Measurements from ENCODE around the gene AUP1. TPM values are rescaled to one million over a fixed set of nuclear protein-coding genes. Genes with fewer than 3 reads are reported as not detected.

The AUP1 gene
- total and polyA plus RNA-seq, 9 of the 15 experiments (the other 6 are each of a cell fraction or from before 2014, with no cell fraction given) = 70.7 to 245 (median 165) TPM

DNA sequence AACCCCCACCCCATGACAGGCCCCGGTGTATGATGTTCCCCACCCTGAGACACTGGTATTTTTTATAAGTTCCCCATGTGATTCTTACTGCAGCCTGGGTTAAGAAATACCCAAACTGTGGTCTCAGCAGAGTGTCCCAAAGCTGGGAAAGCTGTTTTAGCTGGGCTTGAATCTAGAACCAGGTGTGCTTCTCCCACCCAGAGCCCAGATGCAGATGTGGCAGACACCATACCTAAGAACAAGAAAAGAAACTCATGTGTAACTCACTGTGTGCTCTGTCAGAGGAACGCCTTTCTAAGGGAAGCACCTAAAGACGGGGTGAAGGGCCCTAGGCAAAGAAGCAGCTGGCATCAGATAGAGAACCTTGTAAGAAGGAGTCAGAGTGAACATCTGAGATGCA, 48.9 kb upstream of the AUP1 start:
- ChIA-PET POLR2A (interaction anchor here (0.9 kb wide), 1 partner anchor 12 kb away, joined by 3 read pairs; no protein-coding TSS in a partner anchor), CTCF (ENCODE audit: low intra/inter-chr PET ratio) (no interaction called here)
- intact Hi-C loops (cut with micrococcal nuclease) (no loop called here), in situ Hi-C loops (cut with MboI) (no loop called here)
- no peak for DNase-seq (ENCODE audit: extremely low read depth in 1 of 4, low spot score in 3 of 4)
- no peaks in the 10 kb centered on the region for H4K20me1 ChIP-seq (replicated peaks; ENCODE audit: control insufficient read depth, insufficient read depth, low read length)
- H3K4me2 ChIP-seq (ENCODE audit: insufficient read depth, low read length) = no peak overlapping the region
- peaks cover 0 to 42% of the 10 kb centered on the region in 2 experiments; a peak in 4 of 5 replicates for H3K4me1 ChIP-seq (replicated peaks in 1 of 2; ENCODE audit: control insufficient read depth in 2 of 2, insufficient read depth in 2 of 2, low read length in 2 of 2)
- WGBS (ENCODE audit: insufficient coverage, low coverage, missing lambda C conversion rate) = 79% methylated on average over 3 of the region's 3 CpGs
- TF ChIP-seq, protein P1, sequence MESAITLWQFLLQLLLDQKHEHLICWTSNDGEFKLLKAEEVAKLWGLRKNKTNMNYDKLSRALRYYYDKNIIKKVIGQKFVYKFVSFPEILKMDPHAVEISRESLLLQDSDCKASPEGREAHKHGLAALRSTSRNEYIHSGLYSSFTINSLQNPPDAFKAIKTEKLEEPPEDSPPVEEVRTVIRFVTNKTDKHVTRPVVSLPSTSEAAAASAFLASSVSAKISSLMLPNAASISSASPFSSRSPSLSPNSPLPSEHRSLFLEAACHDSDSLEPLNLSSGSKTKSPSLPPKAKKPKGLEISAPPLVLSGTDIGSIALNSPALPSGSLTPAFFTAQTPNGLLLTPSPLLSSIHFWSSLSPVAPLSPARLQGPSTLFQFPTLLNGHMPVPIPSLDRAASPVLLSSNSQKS (CRISPR knock-in tag; IDR thresholded peaks at IDR 0.05) = no peak
- TF ChIP-seq ZNF584 (CRISPR knock-in tag; IDR thresholded peaks at IDR 0.05; ENCODE audit: low read depth) (no peak), KAT8 (IDR thresholded peaks at IDR 0.05; ENCODE audit: low read depth) (no peak), ZBED1 (IDR thresholded peaks at IDR 0.05) (no peak), SPI1 (IDR thresholded peaks at IDR 0.05; ENCODE audit: borderline replicate concordance, low read depth, low read length) (no peak), ZNF347 (CRISPR knock-in tag; IDR thresholded peaks at IDR 0.05; ENCODE audit: low read depth) (no peak), DMBX1 (CRISPR knock-in tag; IDR thresholded peaks at IDR 0.05; ENCODE audit: borderline replicate concordance) (no peak), POLR2B (IDR thresholded peaks at IDR 0.05; ENCODE audit: low read depth, partially characterized antibody) (no peak), CSDE1 (IDR thresholded peaks at IDR 0.05) (no peak), CEBPB (tag; IDR thresholded peaks at IDR 0.05) (no peak), HIVEP1 (CRISPR knock-in tag; IDR thresholded peaks at IDR 0.05) (no peak), GABPA (tag; conservative IDR thresholded peaks at IDR 0.05; ENCODE audit: low read depth) (no peak), KAT7 (CRISPR knock-in tag; IDR thresholded peaks at IDR 0.05; ENCODE audit: borderline replicate concordance) (no peak), CBFB (CRISPR knock-in tag; IDR thresholded peaks at IDR 0.05) (no peak)
- TF ChIP-seq, protein P2, sequence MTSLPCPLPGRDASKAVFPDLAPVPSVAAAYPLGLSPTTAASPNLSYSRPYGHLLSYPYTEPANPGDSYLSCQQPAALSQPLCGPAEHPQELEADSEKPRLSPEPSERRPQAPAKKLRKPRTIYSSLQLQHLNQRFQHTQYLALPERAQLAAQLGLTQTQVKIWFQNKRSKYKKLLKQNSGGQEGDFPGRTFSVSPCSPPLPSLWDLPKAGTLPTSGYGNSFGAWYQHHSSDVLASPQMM (CRISPR knock-in tag; IDR thresholded peaks at IDR 0.05) = no peak
- TF ChIP-seq, protein P3, sequence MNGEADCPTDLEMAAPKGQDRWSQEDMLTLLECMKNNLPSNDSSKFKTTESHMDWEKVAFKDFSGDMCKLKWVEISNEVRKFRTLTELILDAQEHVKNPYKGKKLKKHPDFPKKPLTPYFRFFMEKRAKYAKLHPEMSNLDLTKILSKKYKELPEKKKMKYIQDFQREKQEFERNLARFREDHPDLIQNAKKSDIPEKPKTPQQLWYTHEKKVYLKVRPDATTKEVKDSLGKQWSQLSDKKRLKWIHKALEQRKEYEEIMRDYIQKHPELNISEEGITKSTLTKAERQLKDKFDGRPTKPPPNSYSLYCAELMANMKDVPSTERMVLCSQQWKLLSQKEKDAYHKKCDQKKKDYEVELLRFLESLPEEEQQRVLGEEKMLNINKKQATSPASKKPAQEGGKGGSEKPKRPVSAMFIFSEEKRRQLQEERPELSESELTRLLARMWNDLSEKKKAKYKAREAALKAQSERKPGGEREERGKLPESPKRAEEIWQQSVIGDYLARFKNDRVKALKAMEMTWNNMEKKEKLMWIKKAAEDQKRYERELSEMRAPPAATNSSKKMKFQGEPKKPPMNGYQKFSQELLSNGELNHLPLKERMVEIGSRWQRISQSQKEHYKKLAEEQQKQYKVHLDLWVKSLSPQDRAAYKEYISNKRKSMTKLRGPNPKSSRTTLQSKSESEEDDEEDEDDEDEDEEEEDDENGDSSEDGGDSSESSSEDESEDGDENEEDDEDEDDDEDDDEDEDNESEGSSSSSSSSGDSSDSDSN (IDR thresholded peaks at IDR 0.05; ENCODE audit: borderline replicate concordance in 1 of 2, low read depth in 2 of 2, low read length in 2 of 2) = no peak
- FAIRE-seq = no peak
- no peaks in the 10 kb centered on the region for H3K27me3 ChIP-seq (ENCODE audit: control insufficient read depth in 2 of 2, insufficient read depth in 2 of 2, low read length in 2 of 2)
- no peaks in the 10 kb centered on the region for H3K9me3 ChIP-seq (replicated peaks; ENCODE audit: control insufficient read depth, insufficient read depth, low read depth, low read length)
- no peak for ATAC-seq
- no peak overlapping the region for H3K4me3 ChIP-seq
- BruUV-seq (replicated peaks) = no TSS peak
- no peaks in the 10 kb centered on the region for H3K9me1 ChIP-seq (ENCODE audit: control insufficient read depth, insufficient read depth, low read length)
- no peak overlapping the region for H3K27ac ChIP-seq (ENCODE audit: extremely low read depth, low read depth, low read length)
- H3K36me3 ChIP-seq (ENCODE audit: control insufficient read depth, insufficient read depth, low read length) = no peaks in the 10 kb centered on the region
- no peak overlapping the region for H3K9ac ChIP-seq (ENCODE audit: insufficient read depth in 1 of 2, low read depth in 2 of 2, low read length in 2 of 2)
- H2AFZ ChIP-seq (ENCODE audit: low read depth, low read length) = peak overlapping the region; percentile 28; the same call in 1 of the 2 replicates
- no peaks in the 10 kb centered on the region for H3K79me2 ChIP-seq (ENCODE audit: control insufficient read depth, insufficient read depth, low read length)

All from K562 (cell line).